ENCODE data around the gene RNF208. TPM values are rescaled to one million over a fixed set of nuclear protein-coding genes. Genes with fewer than 3 reads are reported as not detected.

The RNF208 gene
- polyA plus RNA-seq, 3 donors = 5.1 to 7.2 (median 5.2) TPM

- no peak for DNase-seq (ENCODE audit: low read depth in 3 of 3, low spot score in 2 of 3)
Measured at GRCh38 chr9:137228506-137228967, 6.5 kb upstream of the RNF208 start.

- DNase-seq (ENCODE audit: low read depth in 3 of 3, low spot score in 2 of 3) = no peak
Measured at GRCh38 chr9:137227853-137228505, 5.9 kb upstream of the RNF208 start.

- peak; percentile 48 to 66 (median 55) for DNase-seq (ENCODE audit: low read depth in 3 of 3, low spot score in 2 of 3)
Measured at GRCh38 chr9:137227054-137227852, 5.2 kb upstream of the RNF208 start, which contains the start of gene RNF224. Gene RNF224 (plus strand): TSS chr9:137227502. CDS start chr9:137228336, 834 bp downstream.

GRCh38 chr9:137226338-137227053, 4.5 kb upstream of the RNF208 start:
- DNase-seq (ENCODE audit: low read depth in 3 of 3, low spot score in 2 of 3) = no peak

- DNase-seq (ENCODE audit: low read depth in 3 of 3, low spot score in 2 of 3) = no peak
Measured at GRCh38 chr9:137225699-137226331, 3.8 kb upstream of the RNF208 start.

GRCh38 chr9:137224830-137225694, 3.0 kb upstream of the RNF208 start, which contains the start of gene CYSRT1:
Gene CYSRT1 (plus strand): TSS chr9:137225174. CDS start chr9:137225622, 448 bp downstream.
- DNase-seq (ENCODE audit: low read depth in 3 of 3, low spot score in 2 of 3) = no peak

- peak; percentile 90 to 93 (median 92) for DNase-seq (ENCODE audit: low read depth in 3 of 3, low spot score in 2 of 3)
Measured at GRCh38 chr9:137223078-137223970, 1.3 kb upstream of the RNF208 start.

- DNase-seq (ENCODE audit: low read depth in 3 of 3, low spot score in 2 of 3) = no peak
Measured at GRCh38 chr9:137221506-137222111, 431 bp downstream of the RNF208 start.

- no peak for DNase-seq (ENCODE audit: low read depth in 3 of 3, low spot score in 2 of 3)
Measured at GRCh38 chr9:137221095-137221505, 940 bp downstream of the RNF208 start.

- DNase-seq (ENCODE audit: low read depth in 3 of 3, low spot score in 2 of 3) = no peak
Measured at GRCh38 chr9:137220317-137221094, 1.5 kb downstream of the RNF208 start.

GRCh38 chr9:137219757-137220316, 2.2 kb downstream of the RNF208 start:
- no peak for DNase-seq (ENCODE audit: low read depth in 3 of 3, low spot score in 2 of 3)

- DNase-seq (ENCODE audit: low read depth in 3 of 3, low spot score in 2 of 3) = no peak
Measured at GRCh38 chr9:137218754-137219271, 3.2 kb downstream of the RNF208 start.

- no peak for DNase-seq (ENCODE audit: low read depth in 3 of 3, low spot score in 2 of 3)
Measured at GRCh38 chr9:137218212-137218753, 3.8 kb downstream of the RNF208 start.

GRCh38 chr9:137217276-137218211, 4.5 kb downstream of the RNF208 start:
- no peak for DNase-seq (ENCODE audit: low read depth in 3 of 3, low spot score in 2 of 3)

- DNase-seq (ENCODE audit: low read depth in 3 of 3, low spot score in 2 of 3) = no peak
Measured at GRCh38 chr9:137216188-137216965, 5.7 kb downstream of the RNF208 start.

All from right renal cortex interstitium (tissue), 3 donors.